Measurements from ENCODE around the gene GFAP.

Gene GFAP

GRCh38 chr17:44912763-44913544 lies 2.3 kb downstream of the GFAP start:
- no peak for DNase-seq

GRCh38 chr17:44911133-44912001 lies 3.9 kb downstream of the GFAP start:
- DNase-seq: peak; percentile 50

GRCh38 chr17:44910231-44911106 lies 4.8 kb downstream of the GFAP start:
- DNase-seq: no peak

- no peak for DNase-seq
Observed at GRCh38 chr17:44909681-44910144, 5.6 kb downstream of the GFAP start.

- DNase-seq: no peak
Observed at GRCh38 chr17:44908761-44909326, 6.5 kb downstream of the GFAP start.

GRCh38 chr17:44907729-44908470 lies 7.4 kb downstream of the GFAP start:
- DNase-seq: no peak

- no peak for DNase-seq
Observed at GRCh38 chr17:44906763-44907728, 8.3 kb downstream of the GFAP start.

GRCh38 chr17:44906010-44906646 lies 9.2 kb downstream of the GFAP start:
- DNase-seq: no peak

- no peak for DNase-seq
Observed at GRCh38 chr17:44905006-44906000, 10.0 kb downstream of the GFAP start.

GRCh38 chr17:44904001-44904984 lies 11.0 kb downstream of the GFAP start:
- DNase-seq: no peak

- DNase-seq: no peak
Observed at GRCh38 chr17:44903012-44903685, 12.2 kb downstream of the GFAP start.

- no peak for DNase-seq
Observed at GRCh38 chr17:44902135-44902760, 13.1 kb downstream of the GFAP start.

GRCh38 chr17:44901411-44901921 lies 13.8 kb downstream of the GFAP start:
- DNase-seq: no peak

- DNase-seq: no peak
Observed at GRCh38 chr17:44900894-44901293, 14.4 kb downstream of the GFAP start.

GRCh38 chr17:44899074-44899782 lies 16.1 kb downstream of the GFAP start, which contains the start of gene EFTUD2:
Gene EFTUD2 (minus strand): TSS chr17:44899445. CDS start chr17:44894521, 4,924 bp downstream.
- peak; percentile 91 for DNase-seq

- DNase-seq: no peak
Observed at GRCh38 chr17:44898768-44899073, 16.6 kb downstream of the GFAP start.

Data from activated CD4-positive, CD25-positive, alpha-beta regulatory T cell treated with anti-CD3 and anti-CD28 coated beads, Interleukin-2, amount 50 U/mL, for 72 hours (primary cell).